Fibroblast of lung (primary cell): Measurements from ENCODE around the gene TUBGCP2. TPM values are rescaled to one million over a fixed set of nuclear protein-coding genes. Genes with fewer than 3 reads are reported as not detected.

Source experiments
- DNase-seq, 2 donors: peaks; one replicate each; pipeline versions ENCODE4 v3.0.0 to v3.0.0-alpha.2; 2010; ENCODE audit warnings: low read depth in 2 of 2
- H2AFZ ChIP-seq: 2 replicates; pipeline ENCODE4 v1.5.1; 2012; ENCODE audit warnings: low read length, control low read depth, inconsistent platforms
- H3K27ac ChIP-seq: 2 replicates; pipeline ENCODE4 v1.5.1; 2011; ENCODE audit warnings: low read length, control low read depth; ENCODE audit not compliant: insufficient read depth
- H3K27me3 ChIP-seq: 2 replicates; pipeline ENCODE4 v1.5.1; 2011; ENCODE audit warnings: mild to moderate bottlenecking, low read length; ENCODE audit not compliant: control insufficient read depth, insufficient read depth
- H3K36me3 ChIP-seq: 2 replicates; pipeline ENCODE4 v1.5.1; 2011; ENCODE audit warnings: low read length; ENCODE audit not compliant: control insufficient read depth, insufficient read depth
- H3K4me1 ChIP-seq: 2 replicates; pipeline ENCODE4 v1.5.1; 2011; ENCODE audit warnings: low read length; ENCODE audit not compliant: control insufficient read depth, insufficient read depth; ENCODE audit errors: extremely low read depth
- H3K4me2 ChIP-seq: 2 replicates; pipeline ENCODE4 v1.5.1; 2011; ENCODE audit warnings: low read length, control low read depth; ENCODE audit not compliant: insufficient read depth; ENCODE audit errors: extremely low read depth
- H3K4me3 ChIP-seq, 4 experiments: fragments of 200-600 bp in 1 of 4; sonication (generic) in 1 of 4; replicated peaks in 1 of 4; 2 replicates each; pipeline ENCODE4 v1.5.1; 2011 to 2016; ENCODE audit warnings: low read length in 4 of 4, low read depth in 3 of 4, mild to moderate bottlenecking in 3 of 4, control low read depth in 2 of 4, inconsistent platforms in 1 of 4, mixed read lengths in 1 of 4; ENCODE audit not compliant: insufficient read depth in 1 of 4; ENCODE audit errors: control extremely low read depth in 1 of 4
- H3K79me2 ChIP-seq: 2 replicates; pipeline ENCODE4 v1.5.1; 2012; ENCODE audit warnings: mild to moderate bottlenecking, low read length, inconsistent platforms; ENCODE audit not compliant: control insufficient read depth, insufficient read depth
- H3K9ac ChIP-seq: 2 replicates; pipeline ENCODE4 v1.5.1; 2011; ENCODE audit warnings: mild to moderate bottlenecking, low read length, control low read depth; ENCODE audit not compliant: insufficient read depth
- H3K9me3 ChIP-seq: 2 replicates; pipeline ENCODE4 v1.5.1; 2012; ENCODE audit warnings: low read depth, low read length; ENCODE audit not compliant: control insufficient read depth, insufficient read depth
- H4K20me1 ChIP-seq: 2 replicates; pipeline ENCODE4 v1.5.1; 2011; ENCODE audit warnings: low read length; ENCODE audit not compliant: control insufficient read depth, insufficient read depth; ENCODE audit errors: extremely low read depth
- CTCF ChIP-seq, 2 donors: IDR thresholded peaks in 1 of 2; conservative IDR thresholded peaks in 1 of 2; 1 replicate in 1 of 2; 2 replicates in 1 of 2; pipeline ENCODE4 v1.5.1; 2011 to 2012; ENCODE audit warnings: low read length in 2 of 2, control low read depth in 1 of 2, inconsistent platforms in 1 of 2, low read depth in 1 of 2, mild to moderate bottlenecking in 1 of 2
- EZH2 ChIP-seq: IDR thresholded peaks from 2 replicates; pipeline ENCODE4 v1.5.1; 2012; ENCODE audit warnings: low read length, control low read depth, mild to moderate bottlenecking; ENCODE audit errors: missing control alignments
- polyA plus RNA-seq, 2 donors: library from polyadenylated mRNA; depleted of rRNA in 1 of 2; stranded (reverse) in 1 of 2; unstranded in 1 of 2; fragments of >200 nt; gene quantifications; 2 replicates each; pipeline ENCODE4 v1.2.1, GENCODE V29; 2011 to 2012; ENCODE audit warnings: missing spikeins in 1 of 2
- total RNA-seq: library from RNA; depleted of rRNA; stranded (reverse); fragments of >200 nt; gene quantifications from 2 replicates; pipeline ENCODE4 v1.2.1, GENCODE V29; 2014

The TUBGCP2 gene
- total and polyA plus RNA-seq, 2 donors (not counting 1 experiment from before 2014, with no cell fraction given): 31.0 to 60.8 TPM

- Histone ChIP-seq H3K4me2 (peak overlapping the region; percentile 59), H3K27me3 (no peaks in the 10 kb centered on the region), H3K4me3 (peak overlapping the region; percentile 31 to 58 (median 44)), H2AFZ (no peak overlapping the region), H4K20me1 (no peaks in the 10 kb centered on the region), H3K79me2 (no peaks in the 10 kb centered on the region), H3K36me3 (no peaks in the 10 kb centered on the region), H3K9ac (peak overlapping the region; percentile 16), H3K4me1 (peaks cover 2% of the 10 kb centered on the region), H3K27ac (no peak overlapping the region), H3K9me3 (no peaks in the 10 kb centered on the region)
- DNase-seq: no peak
- TF ChIP-seq CTCF (conservative IDR thresholded peaks at IDR 0.05 in 1 of 2, IDR thresholded peaks at IDR 0.05 in 1 of 2; ENCODE audit: low read depth in 1 of 2, low read length in 2 of 2) (no peak), EZH2 (no peak)
Measured at GRCh38 chr10:133356549-133357284, 48.0 kb upstream of the TUBGCP2 start.

DNA sequence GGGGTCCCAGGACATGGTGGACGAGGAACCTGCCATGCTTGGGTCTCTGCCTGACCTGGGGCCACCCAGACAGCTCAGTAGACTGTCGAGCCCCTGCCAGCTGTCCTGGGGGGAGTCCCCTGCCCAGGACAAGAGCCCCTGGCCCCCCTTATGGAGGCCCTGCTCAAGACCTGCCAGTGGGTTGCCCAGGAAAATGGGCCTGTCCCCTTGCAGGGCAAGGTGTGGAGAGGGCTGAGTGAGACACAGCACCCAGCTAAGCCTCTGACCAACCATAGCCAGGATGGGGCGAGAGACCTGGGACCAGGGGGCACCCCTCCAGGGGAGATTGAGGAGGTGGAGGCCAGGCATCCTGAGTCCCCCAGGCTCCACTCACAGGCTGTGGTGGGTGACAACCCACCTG is 47.3 kb upstream of the TUBGCP2 start:
- no peak overlapping the region for H3K4me3 ChIP-seq
- no peak overlapping the region for H3K27ac ChIP-seq
- no peaks in the 10 kb centered on the region for H3K9me3 ChIP-seq
- H3K27me3 ChIP-seq: no peaks in the 10 kb centered on the region
- no peak overlapping the region for H2AFZ ChIP-seq
- no peak for DNase-seq
- H3K79me2 ChIP-seq: no peaks in the 10 kb centered on the region
- TF ChIP-seq CTCF (conservative IDR thresholded peaks at IDR 0.05 in 1 of 2, IDR thresholded peaks at IDR 0.05 in 1 of 2; ENCODE audit: low read depth in 1 of 2, low read length in 2 of 2): no peak
- H4K20me1 ChIP-seq: no peaks in the 10 kb centered on the region
- no peak overlapping the region for H3K9ac ChIP-seq
- no peaks in the 10 kb centered on the region for H3K36me3 ChIP-seq
- H3K4me2 ChIP-seq: no peak overlapping the region
- peaks cover 2% of the 10 kb centered on the region for H3K4me1 ChIP-seq

GRCh38 chr10:133355266-133355665 is 46.6 kb upstream of the TUBGCP2 start:
- no peaks in the 10 kb centered on the region for H3K27me3 ChIP-seq
- peaks cover 2% of the 10 kb centered on the region for H3K4me1 ChIP-seq
- H3K79me2 ChIP-seq: no peaks in the 10 kb centered on the region
- H3K36me3 ChIP-seq: no peaks in the 10 kb centered on the region
- no peak overlapping the region for H2AFZ ChIP-seq
- TF ChIP-seq CTCF (conservative IDR thresholded peaks at IDR 0.05 in 1 of 2, IDR thresholded peaks at IDR 0.05 in 1 of 2; ENCODE audit: low read depth in 1 of 2, low read length in 2 of 2) (no peak), EZH2 (no peak)
- no peak for DNase-seq
- no peaks in the 10 kb centered on the region for H3K9me3 ChIP-seq
- no peak overlapping the region for H3K4me2 ChIP-seq
- H3K4me3 ChIP-seq: no peak overlapping the region
- no peaks in the 10 kb centered on the region for H4K20me1 ChIP-seq
- no peak overlapping the region for H3K9ac ChIP-seq
- H3K27ac ChIP-seq: no peak overlapping the region
